Endothelial cell (in vitro differentiated cells): ENCODE measurements around the gene TBXA2R. TPM values are rescaled to one million over a fixed set of nuclear protein-coding genes. Genes with fewer than 3 reads are reported as not detected.

Experiments used
- DNase-seq: peaks from one replicate; pipeline ENCODE4 v3.0.0; 2021; ENCODE audit warnings: low spot score
- H3K27ac Mint-ChIP-seq: one replicate; pipeline ENCODE4 v1.8.0; 2021; ENCODE audit warnings: mixed read lengths, inconsistent platforms; ENCODE audit not compliant: unreplicated experiment
- H3K27me3 Mint-ChIP-seq: one replicate; pipeline ENCODE4 v1.8.0; 2021; ENCODE audit warnings: mild to moderate bottlenecking, moderate library complexity, mixed read lengths, inconsistent platforms; ENCODE audit not compliant: unreplicated experiment
- H3K36me3 Mint-ChIP-seq: one replicate; pipeline ENCODE4 v1.8.0; 2021; ENCODE audit warnings: mild to moderate bottlenecking, low read depth, mixed read lengths, inconsistent platforms; ENCODE audit not compliant: unreplicated experiment
- H3K4me1 Mint-ChIP-seq: one replicate; pipeline ENCODE4 v1.8.0; 2021; ENCODE audit warnings: mild to moderate bottlenecking, mixed read lengths, inconsistent platforms; ENCODE audit not compliant: unreplicated experiment
- H3K4me3 Mint-ChIP-seq: one replicate; pipeline ENCODE4 v1.8.0; 2021; ENCODE audit warnings: mild to moderate bottlenecking, mixed read lengths, inconsistent platforms; ENCODE audit not compliant: unreplicated experiment
- H3K9me3 Mint-ChIP-seq: one replicate; pipeline ENCODE4 v1.8.0; 2021; ENCODE audit warnings: mixed read lengths, inconsistent platforms; ENCODE audit not compliant: unreplicated experiment
- CTCF ChIP-seq: fragments of 200-600 bp; sonication (generic); IDR thresholded peaks from one replicate; pipeline ENCODE4 v1.5.0; 2021; ENCODE audit warnings: antibody characterized with exemption; ENCODE audit not compliant: unreplicated experiment
- long read RNA-seq: library from polyadenylated mRNA; unstranded; transcript quantifications from one replicate; pipeline ENCODE4 v2.0.0, GENCODE V29; 2020; ENCODE audit not compliant: unreplicated experiment
- total RNA-seq: library from RNA; stranded (reverse); fragmentation: NEBNext Ultra II Directional; extraction: Animal tissue kit (Norgen Biotek cat#: 25700); gene quantifications from one replicate; pipeline ENCODE4 v1.2.1, GENCODE V29; 2021; ENCODE audit not compliant: unreplicated experiment

Gene TBXA2R
- total RNA-seq = 7.3 TPM
- long read RNA-seq, partial matches to known transcripts = 0 of 2 reads
- long read RNA-seq, other reads (novel, unspliced or antisense) = 1 of 2 reads

DNA sequence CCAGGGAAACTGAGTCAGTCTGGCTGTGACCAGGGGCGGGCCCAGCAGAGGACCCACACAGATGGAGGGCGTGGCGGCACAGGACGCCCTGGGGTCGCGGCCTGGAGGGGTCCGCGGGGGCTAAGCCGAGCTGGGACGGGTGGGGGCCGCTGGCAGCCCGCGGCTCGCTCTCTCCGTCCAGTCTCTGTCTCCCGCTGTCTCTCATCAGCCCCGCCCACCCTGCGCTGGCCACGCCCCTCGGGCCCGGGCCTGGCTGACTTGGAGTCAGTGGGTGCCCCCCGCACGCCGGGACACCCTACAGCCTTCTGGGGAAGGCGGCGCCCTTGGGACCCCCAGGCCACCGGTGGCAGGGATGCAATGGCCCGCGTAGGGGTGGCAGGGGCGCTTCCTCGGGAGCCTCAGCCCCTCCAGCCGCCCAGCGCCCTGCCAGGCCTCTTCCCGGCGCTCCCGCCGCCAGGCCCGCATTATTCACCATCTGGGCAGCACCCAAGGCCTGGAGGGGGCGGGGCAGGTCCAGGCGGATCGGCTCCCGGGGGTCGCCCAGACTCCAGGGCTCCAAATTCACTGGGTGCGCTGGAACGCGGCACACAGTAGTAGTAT is at the start of gene TBXA2R:
TBXA2R (minus strand) TSS at position 186 of the 600 bp plus-strand sequence. CDS start 6,241 bp downstream, outside the sequence.
- Mint-ChIP-seq H3K4me3 (peak within 1 kb of the TSS; percentile 84), H3K27ac (peak within 1 kb of the TSS; percentile 91), H3K36me3 (peaks cover under 1% of the 10 kb centered on the region), H3K27me3 (peaks cover 8% of the 10 kb centered on the region), H3K4me1 (peaks cover 11% of the 10 kb centered on the region), H3K9me3 (no peaks in the 10 kb centered on the region)
- DNase-seq = peak; percentile 42
- no peak for TF ChIP-seq CTCF

GRCh38 chr19:3656073-3656746 is 49.5 kb upstream of the TBXA2R start:
- DNase-seq = no peak

GRCh38 chr19:3655402-3656072 is 48.9 kb upstream of the TBXA2R start:
- no peak for DNase-seq
- H3K27me3 Mint-ChIP-seq = peaks cover 8% of the 10 kb centered on the region
- no peaks in the 10 kb centered on the region for H3K9me3 Mint-ChIP-seq
- H3K36me3 Mint-ChIP-seq = peaks cover 7% of the 10 kb centered on the region
- no peak for TF ChIP-seq CTCF
- H3K4me1 Mint-ChIP-seq = no peaks in the 10 kb centered on the region
- no peak overlapping the region for H3K27ac Mint-ChIP-seq
- no peak overlapping the region for H3K4me3 Mint-ChIP-seq

More at GRCh38 chr19:3656073-3656746, 49.5 kb upstream of the TBXA2R start:
- peaks cover 8% of the 10 kb centered on the region for H3K27me3 Mint-ChIP-seq
- H3K27ac Mint-ChIP-seq = no peak overlapping the region
- no peak for TF ChIP-seq CTCF
- no peaks in the 10 kb centered on the region for H3K4me1 Mint-ChIP-seq
- no peaks in the 10 kb centered on the region for H3K9me3 Mint-ChIP-seq
- peaks cover 14% of the 10 kb centered on the region for H3K36me3 Mint-ChIP-seq
- no peak overlapping the region for H3K4me3 Mint-ChIP-seq

DNA sequence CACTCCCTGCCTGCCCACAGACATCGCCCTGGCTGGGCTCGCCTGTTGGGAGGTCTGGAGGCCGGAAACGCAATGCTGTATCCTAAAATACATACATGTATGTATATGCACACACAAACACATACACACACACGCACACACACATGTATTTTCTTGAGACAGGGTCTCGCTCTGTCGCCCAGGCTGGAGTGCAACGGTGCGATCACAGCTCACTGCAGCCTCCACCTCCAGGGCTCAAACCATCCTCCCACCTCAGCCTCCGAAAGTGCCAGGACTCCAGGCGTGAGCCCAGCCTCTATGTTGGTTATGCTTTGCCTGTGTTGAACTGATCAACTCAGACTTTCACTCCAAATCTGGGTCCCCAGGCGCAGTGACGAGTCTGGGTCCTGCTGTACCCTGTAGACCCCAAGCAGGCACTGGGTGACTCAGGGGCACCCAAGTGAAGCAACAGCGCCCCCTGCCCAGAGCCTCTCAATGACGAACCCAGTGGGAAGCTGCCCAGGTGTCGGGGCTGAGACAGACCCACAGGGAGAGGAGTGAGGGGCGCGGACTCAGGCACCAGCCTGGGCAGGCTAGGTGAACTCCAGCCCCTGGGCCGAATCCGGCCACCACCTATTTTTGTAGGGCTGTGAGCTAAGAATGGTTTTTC is 47.3 kb upstream of the TBXA2R start:
- Mint-ChIP-seq H3K36me3 (peaks cover 6% of the 10 kb centered on the region), H3K27me3 (peaks cover 6% of the 10 kb centered on the region), H3K4me1 (no peaks in the 10 kb centered on the region), H3K4me3 (no peak overlapping the region), H3K27ac (no peak overlapping the region), H3K9me3 (no peaks in the 10 kb centered on the region)
- peak; percentile 33 for DNase-seq
- peak; percentile 30 for TF ChIP-seq CTCF
